MG63 (cell line): Measurements from ENCODE around the gene FPGS. TPM values are rescaled to one million over a fixed set of nuclear protein-coding genes. Genes with fewer than 3 reads are reported as not detected.

ENCODE experiments used
- DNase-seq: peaks from one replicate; pipeline ENCODE4 v3.0.0-alpha.2; 2020
- H3K27me3 ChIP-seq: fragments of 250-450 bp; sonication (Bioruptor Pico); 2 replicates; pipeline ENCODE4 v1.5.1; 2020; ENCODE audit warnings: mild to moderate bottlenecking, moderate library complexity
- H3K36me3 ChIP-seq: fragments of 250-450 bp; sonication (Bioruptor Pico); 2 replicates; pipeline ENCODE4 v1.5.1; 2020; ENCODE audit warnings: mild to moderate bottlenecking, moderate library complexity
- H3K4me3 ChIP-seq: fragments of 250-450 bp; sonication (Bioruptor Pico); 2 replicates; pipeline ENCODE4 v1.5.1; 2020; ENCODE audit warnings: mild to moderate bottlenecking, moderate library complexity
- H3K9me3 ChIP-seq: fragments of 250-450 bp; sonication (Bioruptor Pico); 2 replicates; pipeline ENCODE4 v1.5.1; 2020; ENCODE audit warnings: mild to moderate bottlenecking, moderate library complexity
- total RNA-seq: library from RNA; depleted of rRNA; stranded (reverse); fragments of >200 nt; shearing (Covaris generic); gene quantifications from 2 replicates; pipeline ENCODE4 v1.2.3, GENCODE V29; 2014; ENCODE audit warnings: low replicate concordance; rRNA removed

FPGS gene
- total RNA-seq, 1 experiment from 2014 or later: 115 TPM

DNA sequence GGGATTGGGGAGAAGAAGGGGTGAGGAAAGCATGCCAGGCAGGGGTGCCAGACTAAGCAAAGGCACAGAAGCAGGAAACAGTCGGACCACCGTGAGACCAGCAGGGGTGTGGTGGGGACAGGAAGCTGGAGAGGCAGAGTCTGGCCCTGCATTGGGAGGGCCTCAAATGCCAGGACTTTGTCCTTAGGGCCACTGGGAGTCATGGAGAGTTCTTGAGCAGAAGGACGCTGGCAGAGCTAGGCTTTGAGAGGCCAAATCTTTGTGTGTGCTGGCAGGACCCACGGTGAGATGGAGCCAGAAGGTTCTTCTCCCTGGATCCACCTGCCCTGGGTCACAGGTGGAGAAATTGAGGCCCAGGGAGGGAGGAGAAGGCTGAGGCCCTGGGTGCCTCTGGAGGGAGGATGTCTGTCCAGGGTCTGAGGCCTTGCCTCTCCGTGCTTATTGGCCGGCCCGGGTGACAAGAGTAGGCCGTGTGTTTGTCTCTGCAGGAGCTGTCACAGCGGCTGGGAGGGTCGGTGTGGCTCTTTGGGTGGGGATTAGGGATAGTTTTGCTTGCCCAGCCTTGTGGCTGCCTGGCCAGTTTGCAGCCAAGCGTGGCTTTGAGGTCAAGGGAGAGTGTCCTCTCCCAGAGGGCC is 53.5 kb downstream of the FPGS start:
- Histone ChIP-seq H3K27me3 (no peaks in the 10 kb centered on the region), H3K36me3 (peaks cover 24% of the 10 kb centered on the region), H3K9me3 (no peaks in the 10 kb centered on the region), H3K4me3 (no peak overlapping the region)
- no peak for DNase-seq

- Histone ChIP-seq H3K9me3 (no peaks in the 10 kb centered on the region), H3K27me3 (no peaks in the 10 kb centered on the region), H3K36me3 (peaks cover 19% of the 10 kb centered on the region), H3K4me3 (no peak overlapping the region)
- DNase-seq: no peak
These were observed 54.0 kb downstream of the FPGS start for GRCh38 chr9:127856729-127857116.

DNA sequence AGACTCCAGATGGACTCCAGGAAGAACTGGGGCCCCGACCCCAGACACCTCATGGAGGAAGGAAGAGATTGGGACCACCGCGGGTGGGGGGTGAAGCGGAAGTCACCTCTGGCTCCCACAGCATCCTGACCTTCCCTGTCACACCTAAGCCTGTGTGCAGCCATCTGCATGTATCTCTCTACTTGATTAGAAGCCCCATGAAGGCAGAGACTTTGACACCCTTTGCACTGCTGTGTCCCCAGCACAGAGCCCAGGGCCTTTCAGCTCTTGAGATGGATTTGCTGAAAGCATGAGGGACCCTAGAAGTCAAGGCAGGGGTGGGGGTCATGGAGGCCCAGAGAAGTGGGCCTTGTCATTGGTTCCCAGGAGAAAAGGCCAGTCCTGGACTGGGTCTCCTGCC is 54.6 kb downstream of the FPGS start:
- no peaks in the 10 kb centered on the region for H3K9me3 ChIP-seq
- peaks cover 14% of the 10 kb centered on the region for H3K36me3 ChIP-seq
- H3K27me3 ChIP-seq: no peaks in the 10 kb centered on the region
- no peak overlapping the region for H3K4me3 ChIP-seq
- no peak for DNase-seq

DNA sequence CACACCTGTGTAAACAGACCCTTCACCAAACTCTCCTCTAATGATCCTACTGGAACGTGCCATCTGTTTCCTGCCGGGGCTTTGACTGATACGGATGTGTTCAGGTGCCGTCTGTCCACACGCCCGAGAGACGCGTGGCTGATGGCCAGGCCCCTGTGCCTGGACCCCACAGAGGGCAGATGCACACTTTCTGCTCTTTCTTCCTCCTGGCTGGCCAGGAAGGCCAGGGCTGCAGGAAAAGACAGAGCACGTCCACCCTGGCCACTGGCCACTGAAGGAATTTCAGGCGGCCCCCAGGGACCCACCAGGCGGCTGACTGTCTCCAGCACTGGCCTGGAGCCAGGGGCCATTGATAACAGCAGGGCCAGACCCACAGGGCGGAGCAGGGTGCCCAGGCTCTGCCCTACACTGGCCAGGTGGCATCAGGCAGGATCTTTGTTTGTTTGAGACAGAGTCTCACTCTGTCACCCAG is 55.4 kb downstream of the FPGS start:
- Histone ChIP-seq H3K36me3 (peaks cover 8% of the 10 kb centered on the region), H3K4me3 (no peak overlapping the region), H3K27me3 (no peaks in the 10 kb centered on the region), H3K9me3 (no peaks in the 10 kb centered on the region)
- DNase-seq: no peak

DNA sequence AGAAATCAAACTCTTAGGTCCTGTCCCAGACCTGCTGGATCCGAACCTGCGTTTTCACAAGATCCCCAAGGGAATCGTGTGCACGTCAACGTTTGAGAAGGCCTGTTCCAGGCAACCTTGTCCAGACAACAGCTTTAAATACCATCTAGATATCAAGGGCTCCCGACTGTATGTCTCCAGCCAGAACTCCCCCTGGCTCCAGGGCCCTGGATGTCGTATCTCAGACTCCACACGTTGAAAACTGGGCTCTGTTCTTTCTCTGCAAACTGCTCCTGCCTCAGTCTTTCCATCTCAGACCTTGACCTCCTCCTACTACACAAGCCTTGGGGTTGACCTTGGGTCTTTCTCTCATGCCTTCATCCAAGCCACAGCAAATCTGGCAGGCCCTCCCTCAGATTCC is 57.6 kb downstream of the FPGS start:
- H3K9me3 ChIP-seq: no peaks in the 10 kb centered on the region
- DNase-seq: no peak
- H3K27me3 ChIP-seq: no peaks in the 10 kb centered on the region
- no peak overlapping the region for H3K4me3 ChIP-seq
- H3K36me3 ChIP-seq: no peaks in the 10 kb centered on the region

DNA sequence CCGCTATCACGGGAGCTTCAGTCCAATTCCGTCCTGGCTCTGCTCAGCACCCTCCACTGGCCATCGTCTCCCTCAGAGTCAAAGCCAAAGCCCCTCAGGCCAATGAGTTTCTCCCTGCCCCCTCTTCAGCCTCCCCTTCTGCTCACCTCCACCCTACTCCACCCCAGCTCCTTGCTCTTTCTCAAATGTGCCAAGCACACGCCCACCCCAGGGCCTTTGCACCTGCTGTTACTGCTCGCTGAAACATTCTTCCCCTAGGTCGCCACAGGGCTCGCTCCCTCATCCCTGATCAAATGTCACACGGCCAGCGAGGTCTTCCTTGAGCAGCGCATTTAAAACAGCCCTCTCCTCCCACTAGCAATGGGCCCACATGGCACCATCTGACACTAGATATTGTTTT is 58.1 kb downstream of the FPGS start:
- DNase-seq: no peak
- no peaks in the 10 kb centered on the region for H3K9me3 ChIP-seq
- H3K4me3 ChIP-seq: no peak overlapping the region
- H3K36me3 ChIP-seq: no peaks in the 10 kb centered on the region
- H3K27me3 ChIP-seq: no peaks in the 10 kb centered on the region

- H3K36me3 ChIP-seq: peaks cover 3% of the 10 kb centered on the region; the same call in 1 of the 2 replicates
- H3K27me3 ChIP-seq: no peaks in the 10 kb centered on the region
- H3K9me3 ChIP-seq: no peaks in the 10 kb centered on the region
- no peak for DNase-seq
- H3K4me3 ChIP-seq: no peak overlapping the region
These were observed 59.7 kb downstream of the FPGS start for GRCh38 chr9:127862075-127863011.

- Histone ChIP-seq H3K36me3 (peaks cover 4% of the 10 kb centered on the region; the same call in 1 of the 2 replicates), H3K9me3 (no peaks in the 10 kb centered on the region), H3K4me3 (no peak overlapping the region), H3K27me3 (no peaks in the 10 kb centered on the region)
- DNase-seq: no peak
These were observed 60.5 kb downstream of the FPGS start for GRCh38 chr9:127863191-127863621.

Other genes with a start within 250 kb of the FPGS start
- gene STXBP1, start 190.6 kb upstream of the FPGS start, total RNA-seq: 0.36 and 87.7 TPM in 2 replicates
- gene CFAP157, start 95.9 kb upstream of the FPGS start, total RNA-seq: not detected in 2 replicates
- 15.9 and 26.7 TPM in 2 replicates for gene PTRH1, start 87.2 kb upstream of the FPGS start, total RNA-seq
- not detected in 2 replicates for gene TTC16, start 86.8 kb upstream of the FPGS start, total RNA-seq
- 5.8 and 18.7 TPM in 2 replicates for gene TOR2A, start 67.6 kb upstream of the FPGS start, total RNA-seq
- not detected in 2 replicates for gene SH2D3C, start 24.2 kb upstream of the FPGS start, total RNA-seq
- gene CDK9, start 16.8 kb upstream of the FPGS start, total RNA-seq: 48.6 and 67.5 TPM in 2 replicates
- 12.9 and 14.0 TPM in 2 replicates for gene ENG, start 51.8 kb downstream of the FPGS start, total RNA-seq
- gene AK1, start 74.8 kb downstream of the FPGS start, total RNA-seq: 36.6 and 69.0 TPM in 2 replicates
- 40.5 and 47.3 TPM in 2 replicates for gene ST6GALNAC6, start 96.7 kb downstream of the FPGS start, total RNA-seq
- 4.7 and 26.9 TPM in 2 replicates for gene ST6GALNAC4, start 114.2 kb downstream of the FPGS start, total RNA-seq
- 0.13 TPM in 1 of 2 replicates, not detected in the other for gene PIP5KL1, start 127.9 kb downstream of the FPGS start, total RNA-seq
- gene DPM2, start 135.0 kb downstream of the FPGS start, total RNA-seq: 23.3 and 38.9 TPM in 2 replicates
- 10.3 and 11.8 TPM in 2 replicates for gene EEIG1, start 178.1 kb downstream of the FPGS start, total RNA-seq